ENCODE data around the gene C1QTNF12. TPM values are rescaled to one million over a fixed set of nuclear protein-coding genes. Genes with fewer than 3 reads are reported as not detected.

The C1QTNF12 gene
- total and polyA plus RNA-seq, 2 experiments from 2014 or later: 1.5 TPM; not detected in 1

- Histone ChIP-seq H3K4me1 (ENCODE audit: low read depth) (no peaks in the 10 kb centered on the region), H3K9me3 (ENCODE audit: low read depth) (no peaks in the 10 kb centered on the region), H3K4me3 (no peak overlapping the region), H3K27ac (no peak overlapping the region), H3K27me3 (no peaks in the 10 kb centered on the region), H3K36me3 (peaks cover 20% of the 10 kb centered on the region)
- DNase-seq (ENCODE audit: low read depth in 1 of 2, low spot score in 1 of 2): no peak
- TF ChIP-seq CTCF (IDR thresholded peaks at IDR 0.05; ENCODE audit: low read depth, low read length): no peak
Observed at GRCh38 chr1:1259540-1259939, 13.0 kb upstream of the C1QTNF12 start.

DNA sequence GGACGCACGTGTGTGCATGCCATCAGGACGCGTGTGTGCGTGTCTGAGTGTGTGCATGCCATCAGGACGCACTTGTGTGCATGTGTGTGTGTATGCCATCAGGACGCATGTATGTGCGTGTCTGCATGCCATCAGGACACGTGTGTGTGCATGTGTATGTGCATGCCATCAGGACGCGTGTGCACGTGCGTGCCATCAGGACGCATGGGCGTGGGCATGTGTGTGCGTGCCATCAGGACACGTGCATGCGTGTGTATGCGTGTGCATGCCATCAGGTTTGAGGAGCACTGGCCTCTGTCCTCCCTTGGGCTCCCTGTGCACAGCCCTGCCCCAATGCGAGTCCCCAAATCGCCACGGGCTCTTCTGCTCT lies 12.6 kb upstream of the C1QTNF12 start:
- no peaks in the 10 kb centered on the region for H3K9me3 ChIP-seq (ENCODE audit: low read depth)
- peaks cover 20% of the 10 kb centered on the region for H3K36me3 ChIP-seq
- no peak overlapping the region for H3K27ac ChIP-seq

GRCh38 chr1:1256956-1257871 lies 10.7 kb upstream of the C1QTNF12 start:
- DNase-seq (ENCODE audit: low read depth in 1 of 2, low spot score in 1 of 2): no peak

More for the DNA sequence above, 12.6 kb upstream of the C1QTNF12 start:
- no peak for DNase-seq (ENCODE audit: low read depth in 1 of 2, low spot score in 1 of 2)
- no peak for TF ChIP-seq CTCF (IDR thresholded peaks at IDR 0.05; ENCODE audit: low read depth, low read length)
- Histone ChIP-seq H3K4me1 (ENCODE audit: low read depth) (no peaks in the 10 kb centered on the region), H3K4me3 (no peak overlapping the region), H3K27me3 (no peaks in the 10 kb centered on the region)

GRCh38 chr1:1255611-1256010 lies 9.1 kb upstream of the C1QTNF12 start:
- no peak for DNase-seq (ENCODE audit: low read depth in 1 of 2, low spot score in 1 of 2)
- peaks cover 8% of the 10 kb centered on the region for H3K36me3 ChIP-seq
- no peak for TF ChIP-seq CTCF (IDR thresholded peaks at IDR 0.05; ENCODE audit: low read depth, low read length)

More at GRCh38 chr1:1256956-1257871, 10.7 kb upstream of the C1QTNF12 start:
- H3K36me3 ChIP-seq: peaks cover 8% of the 10 kb centered on the region
- no peak overlapping the region for H3K4me3 ChIP-seq
- no peak for TF ChIP-seq CTCF (IDR thresholded peaks at IDR 0.05; ENCODE audit: low read depth, low read length)
- no peak overlapping the region for H3K27ac ChIP-seq
- H3K27me3 ChIP-seq: no peaks in the 10 kb centered on the region
- no peaks in the 10 kb centered on the region for H3K4me1 ChIP-seq (ENCODE audit: low read depth)
- no peaks in the 10 kb centered on the region for H3K9me3 ChIP-seq (ENCODE audit: low read depth)

DNA sequence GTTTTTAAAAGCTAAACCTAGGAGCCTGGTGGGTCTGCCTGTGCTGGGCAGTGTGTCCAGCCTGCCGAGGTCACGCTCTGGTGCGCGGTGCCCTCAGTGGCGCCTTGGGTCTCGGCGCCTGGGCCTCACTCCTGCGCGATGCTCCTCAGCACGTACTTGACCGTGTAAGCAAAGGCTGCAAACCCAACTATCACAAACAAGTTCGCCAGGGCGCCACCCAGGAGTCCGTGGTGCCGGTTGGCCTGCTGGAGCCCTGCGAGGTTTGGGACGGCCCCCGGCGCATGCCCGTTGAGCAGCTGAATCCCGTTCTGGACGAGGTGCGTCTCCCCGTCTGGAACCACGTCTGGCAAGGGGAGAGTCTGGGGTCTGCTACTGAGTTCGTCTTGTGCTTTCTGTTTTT lies 8.6 kb upstream of the C1QTNF12 start:
- Histone ChIP-seq H3K36me3 (peaks cover 8% of the 10 kb centered on the region), H3K4me1 (ENCODE audit: low read depth) (no peaks in the 10 kb centered on the region), H3K9me3 (ENCODE audit: low read depth) (no peaks in the 10 kb centered on the region), H3K27ac (no peak overlapping the region), H3K4me3 (no peak overlapping the region), H3K27me3 (no peaks in the 10 kb centered on the region)
- no peak for TF ChIP-seq CTCF (IDR thresholded peaks at IDR 0.05; ENCODE audit: low read depth, low read length)
- no peak for DNase-seq (ENCODE audit: low read depth in 1 of 2, low spot score in 1 of 2)

More at GRCh38 chr1:1255611-1256010, 9.1 kb upstream of the C1QTNF12 start:
- Histone ChIP-seq H3K27me3 (no peaks in the 10 kb centered on the region), H3K4me1 (ENCODE audit: low read depth) (no peaks in the 10 kb centered on the region), H3K27ac (no peak overlapping the region), H3K4me3 (no peak overlapping the region), H3K9me3 (ENCODE audit: low read depth) (no peaks in the 10 kb centered on the region)
